Testis (tissue), 3 donors: Measurements from ENCODE around the gene ING5. TPM values are rescaled to one million over a fixed set of nuclear protein-coding genes. Genes with fewer than 3 reads are reported as not detected.

Experiments used
- DNase-seq: peaks from one replicate; pipeline ENCODE4 v3.0.0-alpha.2; 2019
- H3K27ac ChIP-seq, 2 donors: fragments of 200-600 bp; sonication (generic); one replicate each; pipeline ENCODE4 v1.5.1; 2019
- H3K27me3 ChIP-seq: fragments of 200-600 bp; sonication (generic); one replicate; pipeline ENCODE4 v1.5.1; 2019
- H3K36me3 ChIP-seq: fragments of 200-600 bp; sonication (generic); one replicate; pipeline ENCODE4 v1.5.1; 2017; ENCODE audit warnings: low read depth; ENCODE audit errors: missing control alignments
- H3K4me1 ChIP-seq: fragments of 200-600 bp; sonication (generic); one replicate; pipeline ENCODE4 v1.5.1; 2019
- H3K4me3 ChIP-seq, 2 donors: fragments of 200-600 bp; sonication (generic); one replicate each; pipeline ENCODE4 v1.5.1; 2017 to 2019
- H3K9me3 ChIP-seq: fragments of 200-600 bp; sonication (generic); one replicate; pipeline ENCODE4 v1.5.1; 2017
- CTCF ChIP-seq, 3 experiments: fragments of 450-650 bp in 2 of 3; fragments of 200-600 bp in 1 of 3; sonication (generic) in 1 of 3; IDR thresholded peaks; one replicate each; pipeline ENCODE4 v1.5.1; 2016 to 2019; ENCODE audit warnings: antibody characterized with exemption in 3 of 3, mild to moderate bottlenecking in 2 of 3, moderate library complexity in 1 of 3
- POLR2A ChIP-seq: fragments of 450-650 bp; IDR thresholded peaks from one replicate; pipeline ENCODE4 v1.6.1; 2017; ENCODE audit warnings: antibody characterized with exemption, mild to moderate bottlenecking, moderate library complexity
- WGBS, 2 donors: methylation state at CpG; one replicate each; pipeline ENCODE4 v1.1.5; 2018; 5-methylcytosine and 5-hydroxymethylcytosine counted together
- intact Hi-C: fragments of 100-400 bp; cut with DNase I; formaldehyde crosslinking; loops from one replicate; pipeline ENCODE4 v1.15.1; 2023; ENCODE audit warnings: low total_unique reads
- polyA plus RNA-seq: library from polyadenylated mRNA; stranded (reverse); fragments of 350-450 nt; fragmentation: Illumina TruSeq; extraction: RNeasy Lipid Tissue Mini Kit (QIAGEN cat#74804); gene quantifications from one replicate; pipeline ENCODE4 v1.2.3, GENCODE V29; 2014; ENCODE audit warnings: low read depth, low replicate concordance; ENCODE audit not compliant: insufficient read depth
- total RNA-seq, 2 donors: library from RNA; depleted of rRNA; stranded (reverse); fragments of >200 nt; gene quantifications; one replicate each; pipeline ENCODE4 v1.2.3, GENCODE V29; 2016

The ING5 gene
- total and polyA plus RNA-seq, 3 donors from 2014 or later: 21.5 to 56.9 (median 44.5) TPM

- intact Hi-C loops: no loop called here
- Histone ChIP-seq H3K27ac (no peak overlapping the region), H3K36me3 (no peaks in the 10 kb centered on the region), H3K27me3 (no peaks in the 10 kb centered on the region), H3K4me1 (no peaks in the 10 kb centered on the region), H3K4me3 (no peak overlapping the region), H3K9me3 (no peaks in the 10 kb centered on the region)
- TF ChIP-seq CTCF (IDR thresholded peaks at IDR 0.05): no peak
- no peak for TF ChIP-seq POLR2A
- 83 to 86% methylated on average over 25 to 42 of the region's 42 CpGs for WGBS, 2 donors
- no peak for DNase-seq
Observed at GRCh38 chr2:241666627-241667400, 35.0 kb upstream of the ING5 start.

GRCh38 chr2:241668354-241668753 is 33.5 kb upstream of the ING5 start:
- WGBS, 2 donors: 94 to 98% methylated on average over 18 to 21 of the region's 21 CpGs
- no peaks in the 10 kb centered on the region for H3K36me3 ChIP-seq

GRCh38 chr2:241668839-241669238 is 33.0 kb upstream of the ING5 start:
- intact Hi-C loops: no loop called here
- TF ChIP-seq CTCF (IDR thresholded peaks at IDR 0.05) (no peak), POLR2A (no peak)
- Histone ChIP-seq H3K4me3 (no peak overlapping the region), H3K36me3 (no peaks in the 10 kb centered on the region), H3K27me3 (no peaks in the 10 kb centered on the region), H3K4me1 (no peaks in the 10 kb centered on the region), H3K27ac (no peak overlapping the region), H3K9me3 (no peaks in the 10 kb centered on the region)
- no peak for DNase-seq
- WGBS, 2 donors: 92 to 93% methylated on average over 12 of the region's 12 CpGs

More at GRCh38 chr2:241668354-241668753, 33.5 kb upstream of the ING5 start:
- TF ChIP-seq POLR2A (no peak), CTCF (IDR thresholded peaks at IDR 0.05) (no peak)
- Histone ChIP-seq H3K4me1 (no peaks in the 10 kb centered on the region), H3K9me3 (no peaks in the 10 kb centered on the region), H3K27me3 (no peaks in the 10 kb centered on the region), H3K4me3 (no peak overlapping the region), H3K27ac (no peak overlapping the region)
- intact Hi-C loops: no loop called here
- DNase-seq: no peak

- Histone ChIP-seq H3K27me3 (no peaks in the 10 kb centered on the region), H3K36me3 (no peaks in the 10 kb centered on the region), H3K4me1 (no peaks in the 10 kb centered on the region), H3K4me3 (no peak overlapping the region), H3K9me3 (no peaks in the 10 kb centered on the region), H3K27ac (no peak overlapping the region)
- WGBS, 2 donors: 89 to 92% methylated on average over 14 to 31 of the region's 31 CpGs
- intact Hi-C loops: no loop called here
- TF ChIP-seq CTCF (IDR thresholded peaks at IDR 0.05): no peak
- no peak for DNase-seq
Observed at GRCh38 chr2:241670333-241671110, 31.3 kb upstream of the ING5 start.
